ENCODE results near the gene GPR137.
A peak's percentile ranks its signal among the peaks of the same experiment; 100 is the strongest.

GPR137 gene

GRCh38 chr11:64249563-64250414 lies 35.9 kb upstream of the GPR137 start:
- DNase-seq, result no peak

- peak; percentile 87 for DNase-seq
Observed at GRCh38 chr11:64250415-64251015, 35.1 kb upstream of the GPR137 start.

GRCh38 chr11:64251016-64251752 lies 34.5 kb upstream of the GPR137 start, which contains the start of gene PLCB3:
Gene PLCB3 (plus strand): TSS chr11:64251530. CDS start chr11:64251650, 120 bp downstream.
- DNase-seq, result peak; percentile 95

- DNase-seq, result no peak
Observed at GRCh38 chr11:64251753-64252002, 34.0 kb upstream of the GPR137 start.

- peak; percentile 98 for DNase-seq
Observed at GRCh38 chr11:64252003-64252872, 33.4 kb upstream of the GPR137 start.

GRCh38 chr11:64253043-64253442 lies 32.6 kb upstream of the GPR137 start:
- DNase-seq, result no peak

GRCh38 chr11:64253481-64253880 lies 32.2 kb upstream of the GPR137 start:
- no peak for DNase-seq

- no peak for DNase-seq
Observed at GRCh38 chr11:64254326-64254725, 31.3 kb upstream of the GPR137 start.

GRCh38 chr11:64255135-64256128 lies 30.2 kb upstream of the GPR137 start:
- DNase-seq, result no peak

GRCh38 chr11:64256300-64256699 lies 29.3 kb upstream of the GPR137 start:
- no peak for DNase-seq

GRCh38 chr11:64258356-64258755 lies 27.3 kb upstream of the GPR137 start:
- no peak for DNase-seq

GRCh38 chr11:64258946-64259532 lies 26.6 kb upstream of the GPR137 start:
- DNase-seq, result no peak

- DNase-seq, result no peak
Observed at GRCh38 chr11:64259533-64260067, 26.0 kb upstream of the GPR137 start.

GRCh38 chr11:64260147-64260708 lies 25.4 kb upstream of the GPR137 start:
- DNase-seq, result no peak

GRCh38 chr11:64261556-64262080 lies 24.0 kb upstream of the GPR137 start:
- no peak for DNase-seq

- DNase-seq, result no peak
Observed at GRCh38 chr11:64262271-64263002, 23.2 kb upstream of the GPR137 start.

GRCh38 chr11:64263021-64263946 lies 22.4 kb upstream of the GPR137 start:
- no peak for DNase-seq

GRCh38 chr11:64263947-64264317 lies 21.7 kb upstream of the GPR137 start:
- no peak for DNase-seq

Data from 8988T (cell line).